Activated CD4-positive, alpha-beta T cell treated with anti-CD3 and anti-CD28 coated beads, Interleukin-2, amount 10 ng/mL, durations not matched to agents 7 days and 5 days (primary cell): ENCODE data around the gene EEF1E1. TPM values are rescaled to one million over a fixed set of nuclear protein-coding genes. Genes with fewer than 3 reads are reported as not detected.

Experiments
- CTCF ChIA-PET: fragments of 350-600 bp; sonication (Branson Sonifier 250); formaldehyde crosslinking; loops from one replicate; lab custom pipeline; 2021; ENCODE audit warnings: antibody characterized with exemption; lab: Charles Lee
- POLR2A ChIA-PET: fragments of 350-600 bp; sonication (Branson Sonifier 250); formaldehyde crosslinking; loops from one replicate; lab custom pipeline; 2021; ENCODE audit warnings: antibody characterized with exemption; lab: Charles Lee
- DNase-seq: peaks from one replicate; pipeline ENCODE4 v3.0.0-alpha.2; 2020
- H3K27ac Mint-ChIP-seq: one replicate; pipeline ENCODE4 v1.8.0; 2021; ENCODE audit warnings: mild to moderate bottlenecking, moderate library complexity, mixed read lengths
- H3K27me3 Mint-ChIP-seq: one replicate; pipeline ENCODE4 v1.8.0; 2021; ENCODE audit warnings: mixed read lengths
- H3K36me3 Mint-ChIP-seq: one replicate; pipeline ENCODE4 v1.8.0; 2021; ENCODE audit warnings: low read depth, mixed read lengths
- H3K4me1 Mint-ChIP-seq: one replicate; pipeline ENCODE4 v1.8.0; 2021; ENCODE audit warnings: mixed read lengths
- H3K4me3 Mint-ChIP-seq: one replicate; pipeline ENCODE4 v1.8.0; 2021; ENCODE audit warnings: mild to moderate bottlenecking, moderate library complexity, mixed read lengths
- H3K9me3 Mint-ChIP-seq: one replicate; pipeline ENCODE4 v1.8.0; 2021; ENCODE audit warnings: mixed read lengths
- total RNA-seq, 2 experiments: library from RNA; stranded (reverse); gene quantifications; one replicate each; pipeline ENCODE4 v1.2.3, GENCODE V29; 2021

EEF1E1 gene
- total RNA-seq, 2 experiments from 2014 or later = 36.1 to 37.8 TPM

- Mint-ChIP-seq H3K27ac (no peak overlapping the region), H3K4me3 (no peak overlapping the region), H3K36me3 (peaks cover 6% of the 10 kb centered on the region), H3K9me3 (no peaks in the 10 kb centered on the region), H3K27me3 (no peaks in the 10 kb centered on the region), H3K4me1 (peaks cover 29% of the 10 kb centered on the region)
- no peak for DNase-seq
- CTCF ChIA-PET = no interaction called here
- POLR2A ChIA-PET = no interaction called here
Measured at GRCh38 chr6:8069151-8069550, 33.2 kb downstream of the EEF1E1 start.

DNA sequence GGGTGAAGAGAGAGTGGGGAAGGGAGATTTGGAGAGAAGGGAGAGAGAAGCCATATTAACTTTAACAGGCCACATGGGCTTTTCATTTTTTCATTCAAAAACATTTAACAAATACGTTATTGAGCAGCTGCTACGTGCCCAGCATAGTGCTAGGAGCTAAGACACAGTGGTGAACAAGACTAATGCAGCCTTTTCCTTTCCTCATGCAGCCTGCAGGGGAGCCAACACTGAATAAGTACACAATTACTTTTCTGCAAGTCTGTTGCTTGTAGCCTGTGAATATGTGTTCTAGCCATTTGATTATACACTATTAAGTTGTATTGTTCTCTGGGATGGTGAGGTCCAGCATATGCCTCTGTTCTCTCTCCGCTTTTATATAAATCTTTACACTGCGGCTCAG lies 36.2 kb downstream of the EEF1E1 start:
- DNase-seq = no peak

GRCh38 chr6:8065519-8065911 lies 36.8 kb downstream of the EEF1E1 start:
- H3K4me3 Mint-ChIP-seq = no peak overlapping the region
- POLR2A ChIA-PET = interaction anchor here (1.1 kb wide), 1 partner anchor 37 kb away, joined by 6 read pairs; the partner anchor contains the start of gene EEF1E1
- no peaks in the 10 kb centered on the region for H3K9me3 Mint-ChIP-seq
- H3K27me3 Mint-ChIP-seq = no peaks in the 10 kb centered on the region
- peak overlapping the region; percentile 95 for H3K27ac Mint-ChIP-seq
- CTCF ChIA-PET = interaction anchor here (0.7 to 1.4 kb wide), 2 partner anchors 9 to 26 kb away, joined by 3 read pairs; no protein-coding TSS in a partner anchor
- DNase-seq = no peak
- H3K4me1 Mint-ChIP-seq = peaks cover 40% of the 10 kb centered on the region
- H3K36me3 Mint-ChIP-seq = peaks cover 15% of the 10 kb centered on the region

More for the DNA sequence above, 36.2 kb downstream of the EEF1E1 start:
- H3K27me3 Mint-ChIP-seq = no peaks in the 10 kb centered on the region
- CTCF ChIA-PET = interaction anchor here (0.7 kb wide), 1 partner anchor 27 kb away, joined by 3 read pairs; no protein-coding TSS in a partner anchor
- peaks cover 40% of the 10 kb centered on the region for H3K4me1 Mint-ChIP-seq
- no peak overlapping the region for H3K4me3 Mint-ChIP-seq
- peaks cover 15% of the 10 kb centered on the region for H3K36me3 Mint-ChIP-seq
- peak overlapping the region; percentile 95 for H3K27ac Mint-ChIP-seq
- POLR2A ChIA-PET = no interaction called here
- H3K9me3 Mint-ChIP-seq = no peaks in the 10 kb centered on the region

DNA sequence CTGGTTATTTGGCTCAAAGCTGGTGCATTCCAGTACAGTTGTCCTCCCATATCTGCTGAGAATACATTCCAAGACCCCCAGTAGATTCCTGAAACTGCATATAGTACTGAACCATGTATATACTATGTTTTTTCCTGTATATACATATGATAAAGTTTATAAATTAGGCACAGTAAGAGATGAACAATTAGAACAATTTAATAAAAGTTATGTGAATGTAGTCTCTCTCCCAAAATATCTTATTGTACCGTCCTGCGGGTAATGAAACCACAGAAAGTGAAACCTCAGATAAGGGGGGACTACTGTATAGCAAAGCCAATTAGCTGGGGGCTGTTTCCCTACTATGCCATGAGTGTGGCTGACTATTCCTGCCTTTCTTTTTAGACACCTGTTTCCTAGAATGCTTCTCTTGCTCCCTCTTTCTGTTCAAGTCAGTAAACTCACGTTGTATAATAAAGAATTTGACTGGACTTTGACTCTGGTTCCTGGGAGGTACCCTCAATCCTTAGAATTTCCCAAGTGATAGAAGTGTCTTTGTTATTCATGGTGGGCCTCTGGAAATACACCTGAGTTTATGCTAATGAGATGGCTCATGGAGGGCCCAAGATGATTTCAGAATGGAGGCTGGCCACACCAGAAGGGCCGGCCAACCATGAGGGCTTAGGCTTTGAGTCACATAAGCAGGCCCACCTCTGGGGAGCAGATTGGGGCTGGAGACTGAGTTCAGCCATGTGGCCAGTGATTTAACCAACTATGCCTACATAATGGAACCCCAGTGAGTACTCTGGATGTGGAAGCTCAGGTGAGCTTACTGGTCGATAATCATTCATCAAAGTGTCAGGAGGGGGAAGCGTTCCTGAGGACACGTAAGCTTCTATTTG lies 37.5 kb downstream of the EEF1E1 start:
- H3K27ac Mint-ChIP-seq = peak overlapping the region; percentile 95
- peak overlapping the region; percentile 91 for H3K4me3 Mint-ChIP-seq
- H3K9me3 Mint-ChIP-seq = no peaks in the 10 kb centered on the region
- no peaks in the 10 kb centered on the region for H3K27me3 Mint-ChIP-seq
- peaks cover 46% of the 10 kb centered on the region for H3K4me1 Mint-ChIP-seq
- CTCF ChIA-PET = interaction anchor here (1.4 kb wide), 1 partner anchor 8 kb away, joined by 3 read pairs; no protein-coding TSS in a partner anchor
- DNase-seq = no peak
- H3K36me3 Mint-ChIP-seq = peaks cover 21% of the 10 kb centered on the region
- POLR2A ChIA-PET = interaction anchor here (1.0 to 1.1 kb wide), 3 partner anchors 13 to 47 kb away, joined by 3 to 6 read pairs (median 3); partner anchors contain the start of gene EEF1E1

DNA sequence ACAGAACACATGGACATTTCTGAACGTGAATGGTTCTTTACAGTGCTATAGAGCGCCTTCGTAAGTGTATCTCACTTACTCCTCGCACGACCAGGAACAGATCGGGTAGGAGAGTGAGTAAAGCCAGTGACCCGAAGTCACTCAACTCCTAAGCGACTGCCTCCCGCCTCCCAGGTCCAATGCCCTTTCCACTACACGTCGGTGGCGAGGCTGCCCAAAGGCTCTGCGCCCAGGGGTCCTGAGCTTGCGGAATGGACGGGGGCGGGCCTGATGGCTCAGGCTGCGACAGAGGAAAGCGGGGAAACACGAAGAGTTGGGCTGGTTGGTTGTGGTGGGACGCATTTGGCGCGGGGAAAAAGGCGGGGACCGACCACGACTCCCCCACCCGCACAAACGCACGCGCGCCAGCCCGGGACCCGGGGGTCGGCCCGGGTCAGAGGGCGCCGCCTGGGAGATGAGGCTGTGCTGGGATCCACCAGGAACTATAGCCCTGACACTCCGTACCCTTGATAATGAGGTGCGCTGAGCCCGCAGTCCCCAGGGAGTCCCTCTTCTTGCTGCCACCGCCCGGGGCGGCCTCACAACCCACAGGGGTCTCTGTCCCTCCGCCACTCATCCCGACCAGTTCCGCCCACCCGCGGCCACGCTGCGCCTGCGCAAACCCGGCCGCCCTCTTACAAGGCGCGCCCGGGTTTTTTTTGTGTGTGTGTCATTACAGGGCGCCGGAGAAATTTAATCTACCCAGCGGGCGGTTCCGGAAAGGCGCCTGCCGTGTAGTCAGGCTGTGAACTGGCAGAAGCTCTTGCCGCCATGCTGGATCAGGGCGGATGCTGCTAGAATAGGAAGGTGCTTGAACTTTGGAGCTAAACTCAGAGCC lies 38.3 kb downstream of the EEF1E1 start, which contains the start of gene BLOC1S5:
Gene BLOC1S5 (minus strand): TSS at position 629 of the 877 bp plus-strand sequence. CDS start 13 bp downstream, at position 616.
- CTCF ChIA-PET = interaction anchor here (1.4 kb wide), 1 partner anchor 7 kb away, joined by 3 read pairs; no protein-coding TSS in a partner anchor
- POLR2A ChIA-PET = interaction anchor here (1.0 to 1.1 kb wide), 3 partner anchors 14 to 46 kb away, joined by 3 to 6 read pairs (median 3); partner anchors contain the start of gene EEF1E1
- peak within 1 kb of the TSS; percentile 91 for H3K4me3 Mint-ChIP-seq
- H3K36me3 Mint-ChIP-seq = peaks cover 22% of the 10 kb centered on the region
- H3K27ac Mint-ChIP-seq = peak within 1 kb of the TSS; percentile 95
- no peaks in the 10 kb centered on the region for H3K27me3 Mint-ChIP-seq
- H3K4me1 Mint-ChIP-seq = peaks cover 46% of the 10 kb centered on the region
- no peaks in the 10 kb centered on the region for H3K9me3 Mint-ChIP-seq
- peak; percentile 98 for DNase-seq

- DNase-seq = no peak
- Mint-ChIP-seq H3K27ac (no peak overlapping the region), H3K4me3 (no peak overlapping the region), H3K27me3 (no peaks in the 10 kb centered on the region), H3K36me3 (peaks cover 26% of the 10 kb centered on the region), H3K4me1 (peaks cover 43% of the 10 kb centered on the region), H3K9me3 (no peaks in the 10 kb centered on the region)
- CTCF ChIA-PET = no interaction called here
- POLR2A ChIA-PET = no interaction called here
Measured at GRCh38 chr6:8061736-8062135, 40.6 kb downstream of the EEF1E1 start.

DNA sequence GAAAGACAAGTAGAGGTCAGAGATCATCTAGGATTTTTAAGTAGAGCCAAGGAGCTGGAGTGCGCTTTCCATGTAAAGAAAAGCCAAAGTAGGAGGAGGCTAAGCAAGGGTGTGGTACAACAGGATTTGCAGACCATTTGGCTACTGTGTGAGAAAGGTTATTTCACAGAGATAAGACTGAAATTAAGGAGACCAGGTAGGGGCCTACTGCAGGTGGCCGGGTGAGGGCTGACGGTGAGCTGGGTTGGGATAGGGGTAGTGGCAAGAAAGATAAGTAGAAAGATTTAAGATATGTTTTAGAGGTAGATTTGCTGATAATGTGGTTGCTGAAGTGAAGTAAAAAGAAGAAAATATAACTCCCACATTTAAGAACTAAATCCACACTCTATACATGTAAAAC lies 42.0 kb downstream of the EEF1E1 start:
- H3K9me3 Mint-ChIP-seq = no peaks in the 10 kb centered on the region
- no peak overlapping the region for H3K27ac Mint-ChIP-seq
- H3K4me3 Mint-ChIP-seq = no peak overlapping the region
- peaks cover 29% of the 10 kb centered on the region for H3K4me1 Mint-ChIP-seq
- ChIA-PET POLR2A (no interaction called here), CTCF (interaction anchor here (1.4 kb wide), 1 partner anchor 21 kb away, joined by 3 read pairs; no protein-coding TSS in a partner anchor)
- no peak for DNase-seq
- H3K36me3 Mint-ChIP-seq = peaks cover 31% of the 10 kb centered on the region
- no peaks in the 10 kb centered on the region for H3K27me3 Mint-ChIP-seq

DNA sequence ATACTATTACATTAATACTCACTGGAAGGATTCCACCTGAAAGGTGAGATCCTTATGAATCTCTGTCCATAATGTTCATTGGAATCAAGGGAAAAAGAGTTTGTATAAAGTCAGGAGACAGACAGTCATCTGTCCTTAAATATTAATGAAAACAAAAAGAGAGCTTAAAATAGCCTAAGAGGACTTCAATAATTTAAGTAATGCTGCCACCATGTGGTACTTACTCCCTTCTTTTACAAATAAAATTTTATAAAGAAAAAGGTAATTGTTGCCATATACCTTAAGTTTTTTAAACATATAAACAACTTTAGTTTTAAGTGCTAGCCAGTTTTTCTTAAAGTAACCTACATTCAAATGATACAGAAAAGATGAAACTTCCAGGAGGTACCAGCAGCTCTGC lies 43.2 kb downstream of the EEF1E1 start:
- Mint-ChIP-seq H3K27ac (no peak overlapping the region), H3K27me3 (no peaks in the 10 kb centered on the region), H3K9me3 (no peaks in the 10 kb centered on the region), H3K4me3 (no peak overlapping the region), H3K4me1 (peaks cover 18% of the 10 kb centered on the region), H3K36me3 (peaks cover 37% of the 10 kb centered on the region)
- ChIA-PET CTCF (interaction anchor here (0.7 to 1.4 kb wide), 4 partner anchors 10 to 854 kb away, joined by 3 read pairs; no protein-coding TSS in a partner anchor), POLR2A (interaction anchor here (0.6 kb wide), 1 partner anchor 336 kb away, joined by 3 read pairs; no protein-coding TSS in a partner anchor)
- DNase-seq = no peak

DNA sequence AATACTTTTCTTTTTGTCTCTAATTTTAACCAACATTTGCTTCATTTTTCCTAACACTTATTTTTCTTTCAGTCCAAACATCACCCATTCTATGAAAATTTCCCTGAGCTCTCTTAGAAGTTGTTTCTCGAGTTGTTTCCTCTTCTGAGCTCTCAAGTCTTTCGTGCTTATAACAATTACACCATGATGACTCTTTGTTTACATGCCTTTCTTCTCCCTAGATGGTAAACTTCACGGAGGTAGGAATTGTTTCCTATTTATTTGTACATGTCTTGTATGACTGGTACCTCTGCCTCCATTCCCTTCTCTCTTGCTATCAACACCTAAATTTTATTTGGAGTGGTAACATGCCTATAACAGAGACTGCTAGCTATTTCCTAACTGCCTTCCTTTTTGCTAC lies 44.6 kb downstream of the EEF1E1 start:
- H3K9me3 Mint-ChIP-seq = no peaks in the 10 kb centered on the region
- peaks cover 16% of the 10 kb centered on the region for H3K4me1 Mint-ChIP-seq
- H3K27ac Mint-ChIP-seq = no peak overlapping the region
- DNase-seq = no peak
- POLR2A ChIA-PET = no interaction called here
- H3K4me3 Mint-ChIP-seq = no peak overlapping the region
- CTCF ChIA-PET = no interaction called here
- peaks cover 39% of the 10 kb centered on the region for H3K36me3 Mint-ChIP-seq
- no peaks in the 10 kb centered on the region for H3K27me3 Mint-ChIP-seq

DNA sequence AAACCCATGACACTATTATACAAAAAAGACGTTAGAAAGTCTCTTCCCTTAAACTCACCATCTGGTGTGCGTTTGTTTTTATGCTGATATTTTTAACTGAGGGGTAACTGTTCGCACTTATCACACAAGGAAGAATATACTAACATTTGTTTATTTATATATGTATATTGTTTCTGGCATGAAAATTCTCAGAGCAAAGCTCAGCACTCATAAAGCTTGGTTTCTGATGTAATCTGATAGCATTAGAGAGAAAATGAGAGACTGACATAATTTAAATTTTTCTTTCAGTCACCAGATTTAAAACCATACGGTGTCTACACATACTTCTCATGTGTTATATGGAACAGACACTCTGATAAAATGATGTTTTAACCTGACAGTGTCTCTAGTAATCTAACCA lies 45.1 kb downstream of the EEF1E1 start:
- Mint-ChIP-seq H3K27ac (no peak overlapping the region), H3K27me3 (no peaks in the 10 kb centered on the region), H3K4me3 (no peak overlapping the region), H3K4me1 (peaks cover 11% of the 10 kb centered on the region), H3K36me3 (peaks cover 40% of the 10 kb centered on the region), H3K9me3 (no peaks in the 10 kb centered on the region)
- ChIA-PET CTCF (interaction anchor here (1.1 to 1.4 kb wide), 2 partner anchors 8 to 43 kb away, joined by 3 read pairs; no protein-coding TSS in a partner anchor), POLR2A (no interaction called here)
- DNase-seq = no peak

DNA sequence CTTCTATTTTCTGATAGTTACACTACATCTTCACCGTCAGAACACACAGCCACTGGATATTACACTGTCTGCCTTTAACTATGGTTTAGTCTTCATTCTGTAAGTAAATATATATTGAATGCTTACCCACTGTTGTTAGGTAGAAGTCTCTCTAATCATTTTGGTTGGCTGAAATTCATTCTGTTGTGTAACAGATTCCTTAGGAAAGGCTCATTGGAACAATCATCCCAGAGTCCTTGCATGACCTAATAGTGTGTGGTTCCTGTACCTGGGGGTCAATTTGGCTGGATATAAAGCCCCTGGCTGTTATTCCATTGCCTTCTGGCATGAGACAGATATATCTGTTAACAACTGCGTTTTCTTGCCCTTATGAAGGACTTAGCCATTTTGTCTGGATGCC lies 48.1 kb downstream of the EEF1E1 start:
- Mint-ChIP-seq H3K36me3 (peaks cover 38% of the 10 kb centered on the region), H3K4me3 (no peak overlapping the region), H3K27me3 (no peaks in the 10 kb centered on the region), H3K27ac (no peak overlapping the region), H3K4me1 (peaks cover 4% of the 10 kb centered on the region), H3K9me3 (no peaks in the 10 kb centered on the region)
- POLR2A ChIA-PET = no interaction called here
- CTCF ChIA-PET = no interaction called here
- no peak for DNase-seq
